ENCODE measurements around the gene KLF18.

The KLF18 gene

DNA sequence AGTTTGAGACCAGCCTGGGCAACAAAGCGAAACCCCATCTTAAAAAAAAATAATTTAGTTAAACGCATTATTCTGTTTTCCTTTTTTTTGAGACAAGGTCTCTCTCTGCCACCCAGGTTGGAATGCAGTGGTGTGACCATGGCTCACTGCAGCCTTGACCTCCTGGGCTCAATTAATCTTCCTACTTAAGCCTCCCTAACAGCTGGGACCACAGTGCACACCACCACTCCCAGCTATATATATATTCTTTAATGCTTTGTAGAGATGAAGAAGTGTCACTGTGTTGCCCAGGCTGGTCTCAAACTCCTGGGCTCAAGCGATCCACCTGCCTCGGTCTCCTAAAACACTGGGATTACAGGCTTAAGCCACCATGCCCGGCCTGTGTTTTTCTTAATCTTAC is 30.5 kb downstream of the KLF18 start:
- Mint-ChIP-seq H3K4me1 (peaks cover 5% of the 10 kb centered on the region), H3K27me3 (peaks cover 17% of the 10 kb centered on the region), H3K36me3 (ENCODE audit: low read depth) (no peaks in the 10 kb centered on the region), H3K9me3 (no peaks in the 10 kb centered on the region), H3K4me3 (no peak overlapping the region), H3K27ac (no peak overlapping the region)
- DNase-seq (no peak), ATAC-seq (no peak)

DNA sequence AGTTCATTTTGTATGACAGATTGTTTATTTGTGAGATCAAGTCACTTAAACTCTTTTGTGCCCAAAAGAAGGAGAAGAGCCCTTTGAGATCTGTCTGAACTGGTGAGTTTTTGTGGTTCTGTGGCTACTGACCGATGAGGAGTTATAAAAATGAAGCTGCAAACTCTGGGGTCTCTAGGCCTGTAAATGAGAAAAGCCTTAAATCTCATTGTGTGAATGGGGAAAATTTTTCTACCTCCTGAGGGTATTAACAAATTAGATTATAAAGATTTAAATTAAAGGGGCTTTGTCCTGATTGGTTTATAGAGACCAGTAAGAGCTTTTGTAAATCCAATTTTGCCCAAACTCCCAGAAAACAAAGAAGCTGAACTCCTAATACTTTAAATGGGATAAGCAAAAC is 32.5 kb downstream of the KLF18 start:
- Mint-ChIP-seq H3K4me1 (peaks cover 5% of the 10 kb centered on the region), H3K27ac (no peak overlapping the region), H3K36me3 (ENCODE audit: low read depth) (no peaks in the 10 kb centered on the region), H3K27me3 (peaks cover 22% of the 10 kb centered on the region), H3K9me3 (no peaks in the 10 kb centered on the region), H3K4me3 (no peak overlapping the region)
- ATAC-seq (no peak), DNase-seq (no peak)

GRCh38 chr1:44108241-44108640 is 33.2 kb downstream of the KLF18 start:
- peaks cover 5% of the 10 kb centered on the region for H3K4me1 Mint-ChIP-seq
- ATAC-seq (no peak), DNase-seq (no peak)
- H3K4me3 Mint-ChIP-seq = no peak overlapping the region
- no peaks in the 10 kb centered on the region for H3K9me3 Mint-ChIP-seq
- H3K27me3 Mint-ChIP-seq = peaks cover 22% of the 10 kb centered on the region
- H3K27ac Mint-ChIP-seq = no peak overlapping the region
- no peaks in the 10 kb centered on the region for H3K36me3 Mint-ChIP-seq (ENCODE audit: low read depth)

- no peak for DNase-seq
- H3K4me3 Mint-ChIP-seq = no peak overlapping the region
- H3K27ac Mint-ChIP-seq = no peak overlapping the region
- ATAC-seq = no peak
- H3K4me1 Mint-ChIP-seq = peaks cover 5% of the 10 kb centered on the region
- peaks cover 22% of the 10 kb centered on the region for H3K27me3 Mint-ChIP-seq
- no peaks in the 10 kb centered on the region for H3K36me3 Mint-ChIP-seq (ENCODE audit: low read depth)
- H3K9me3 Mint-ChIP-seq = no peaks in the 10 kb centered on the region
Observed at GRCh38 chr1:44105810-44106209, 35.6 kb downstream of the KLF18 start.

DNA sequence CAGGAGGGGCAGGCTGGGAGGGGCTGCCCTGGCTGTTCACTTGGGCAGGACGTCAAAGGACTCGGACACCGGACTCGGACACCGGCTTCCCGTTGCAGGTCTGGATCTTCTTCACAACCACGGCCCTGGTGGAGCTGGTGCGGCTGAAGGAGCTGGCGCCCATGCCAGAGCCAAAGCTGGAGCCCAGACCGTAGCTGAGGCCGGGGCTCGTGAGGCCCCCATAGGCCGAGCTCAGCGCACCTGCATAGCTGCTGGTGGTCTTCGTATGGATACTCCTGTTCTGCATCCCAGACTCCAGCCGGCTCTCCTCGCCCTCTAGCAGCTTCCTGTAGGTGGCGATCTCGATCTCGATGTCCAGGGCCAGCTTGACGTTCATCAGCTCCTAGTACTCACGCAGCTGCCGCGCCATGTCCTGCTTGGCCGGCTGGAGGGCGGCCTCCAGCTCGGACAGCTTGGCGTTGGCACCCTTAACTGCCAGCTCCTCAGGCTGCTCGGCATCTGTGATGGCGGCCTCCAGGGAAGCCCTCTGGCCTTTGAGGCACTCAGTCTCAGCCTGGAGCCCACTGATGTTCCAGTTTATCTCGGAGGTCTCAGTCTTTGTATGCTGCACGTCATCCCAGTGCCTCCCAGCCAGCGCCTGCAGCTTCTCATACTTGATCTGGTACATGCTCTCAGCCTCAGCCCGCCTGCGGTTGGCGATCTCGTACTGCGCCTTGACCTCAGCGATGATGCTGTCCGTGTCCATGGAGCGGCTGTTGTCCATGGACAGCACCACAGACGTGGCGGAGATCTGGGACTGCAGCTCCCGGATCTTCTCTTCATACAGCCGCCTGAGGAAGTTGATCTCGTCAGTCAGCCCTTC is 37.9 kb downstream of the KLF18 start:
- DNase-seq (no peak), ATAC-seq (no peak)
- Mint-ChIP-seq H3K27me3 (peaks cover 23% of the 10 kb centered on the region), H3K9me3 (no peaks in the 10 kb centered on the region), H3K27ac (no peak overlapping the region), H3K4me3 (no peak overlapping the region), H3K4me1 (peaks cover 5% of the 10 kb centered on the region), H3K36me3 (ENCODE audit: low read depth) (no peaks in the 10 kb centered on the region)

GRCh38 chr1:44101328-44101727 is 40.1 kb downstream of the KLF18 start:
- H3K9me3 Mint-ChIP-seq = no peaks in the 10 kb centered on the region
- no peaks in the 10 kb centered on the region for H3K4me1 Mint-ChIP-seq
- no peak for ATAC-seq
- H3K36me3 Mint-ChIP-seq (ENCODE audit: low read depth) = no peaks in the 10 kb centered on the region
- H3K27ac Mint-ChIP-seq = no peak overlapping the region
- no peak overlapping the region for H3K4me3 Mint-ChIP-seq
- no peak for DNase-seq
- H3K27me3 Mint-ChIP-seq = peaks cover 8% of the 10 kb centered on the region

DNA sequence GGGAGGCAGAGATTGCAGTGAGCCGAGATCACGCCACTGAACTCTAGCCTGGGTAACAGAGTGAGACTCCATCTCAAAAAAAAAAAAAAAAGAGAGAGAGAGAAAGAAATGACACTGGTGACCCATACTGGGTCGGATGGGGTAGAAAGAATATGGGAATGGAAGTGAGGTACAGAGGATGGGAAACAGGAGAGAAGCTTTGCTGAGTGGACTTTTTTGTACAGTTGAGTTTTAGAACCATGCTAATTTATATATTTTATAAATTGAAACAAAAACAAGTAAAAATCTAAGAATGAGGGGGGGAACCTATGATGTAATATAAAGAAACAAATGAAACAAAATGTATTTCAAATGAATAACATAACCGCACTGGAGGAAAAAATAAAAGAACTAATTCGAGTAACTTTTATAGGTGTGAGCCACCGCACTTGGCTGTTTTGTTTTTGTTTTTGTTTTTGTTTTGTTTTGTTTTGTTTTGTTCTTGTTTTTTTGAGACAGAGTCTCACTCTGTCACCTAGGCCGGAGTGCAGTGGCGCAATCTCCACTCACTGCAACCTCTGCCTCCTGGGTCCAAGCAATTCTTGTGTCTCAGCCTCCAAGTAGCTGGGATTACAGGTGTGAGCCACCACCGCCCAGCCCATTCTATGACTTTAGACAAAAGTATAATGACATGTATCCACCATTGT is 41.1 kb downstream of the KLF18 start:
- ATAC-seq = no peak
- Mint-ChIP-seq H3K27me3 (peaks cover 7% of the 10 kb centered on the region), H3K4me1 (no peaks in the 10 kb centered on the region), H3K27ac (no peak overlapping the region), H3K9me3 (no peaks in the 10 kb centered on the region), H3K4me3 (no peak overlapping the region), H3K36me3 (ENCODE audit: low read depth) (no peaks in the 10 kb centered on the region)
- no peak for DNase-seq

- Mint-ChIP-seq H3K4me3 (no peak overlapping the region), H3K9me3 (no peaks in the 10 kb centered on the region), H3K27me3 (peaks cover 16% of the 10 kb centered on the region), H3K4me1 (no peaks in the 10 kb centered on the region), H3K36me3 (ENCODE audit: low read depth) (no peaks in the 10 kb centered on the region), H3K27ac (no peak overlapping the region)
- DNase-seq (no peak), ATAC-seq (no peak)
Observed at GRCh38 chr1:44094047-44094446, 47.4 kb downstream of the KLF18 start.

DNA sequence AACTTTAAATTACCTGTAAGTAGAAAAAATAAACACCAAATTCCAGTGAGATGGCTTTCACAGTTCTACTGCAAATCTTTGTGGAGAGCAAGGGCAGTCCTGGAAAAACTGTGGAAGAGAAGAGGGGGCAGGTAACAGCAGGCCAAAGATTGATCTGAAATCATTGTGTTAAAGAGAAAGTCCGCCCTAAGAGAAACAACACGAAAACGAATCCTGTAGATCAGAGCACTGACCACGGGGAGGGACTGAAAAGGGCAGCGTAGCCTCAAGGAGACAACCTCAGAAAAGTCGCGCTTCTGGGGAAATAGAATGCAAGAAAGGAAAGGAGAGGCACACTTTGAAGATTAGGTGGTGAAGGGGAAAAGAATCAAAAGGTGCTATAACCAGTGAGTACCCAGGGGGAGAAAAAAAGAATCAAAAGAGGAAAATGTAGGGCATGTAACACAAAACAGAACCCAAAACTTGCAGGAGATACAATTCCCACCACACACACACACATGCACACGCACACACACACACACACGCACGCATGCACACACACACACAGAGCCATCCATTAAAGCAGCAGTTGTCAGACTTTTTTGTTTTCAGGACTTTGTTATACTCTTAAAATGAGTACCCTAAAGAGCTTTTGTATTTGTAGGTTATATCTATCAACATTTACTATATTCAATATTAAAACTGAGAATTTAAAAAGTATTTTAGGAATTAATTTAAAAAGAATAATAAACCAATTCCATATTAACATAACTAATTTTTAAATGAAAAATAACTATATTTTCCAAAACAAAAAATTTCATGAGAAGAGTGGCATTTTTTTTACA is 50.8 kb downstream of the KLF18 start:
- Mint-ChIP-seq H3K27ac (no peak overlapping the region), H3K36me3 (ENCODE audit: low read depth) (no peaks in the 10 kb centered on the region), H3K4me1 (no peaks in the 10 kb centered on the region), H3K4me3 (no peak overlapping the region), H3K27me3 (peaks cover 25% of the 10 kb centered on the region), H3K9me3 (no peaks in the 10 kb centered on the region)
- ATAC-seq (no peak), DNase-seq (no peak)

GRCh38 chr1:44089371-44090048 is 51.9 kb downstream of the KLF18 start:
- ATAC-seq = no peak
- no peak overlapping the region for H3K27ac Mint-ChIP-seq
- no peak overlapping the region for H3K4me3 Mint-ChIP-seq
- DNase-seq = no peak
- no peaks in the 10 kb centered on the region for H3K9me3 Mint-ChIP-seq
- no peaks in the 10 kb centered on the region for H3K4me1 Mint-ChIP-seq
- H3K27me3 Mint-ChIP-seq = peaks cover 25% of the 10 kb centered on the region
- no peaks in the 10 kb centered on the region for H3K36me3 Mint-ChIP-seq (ENCODE audit: low read depth)
